BJ (cell line): ENCODE data around the gene SPAG17. TPM values are rescaled to one million over a fixed set of nuclear protein-coding genes. Genes with fewer than 3 reads are reported as not detected.
A peak's percentile ranks its signal among the peaks of the same experiment; 100 is the strongest.

Experiments
- CTCF ChIA-PET: fragments of 350-600 bp; formaldehyde crosslinking; extraction: SDS; loops from one replicate; lab custom pipeline; 2021; ENCODE audit warnings: antibody characterized with exemption, inconsistent platforms; lab: Yijun Ruan, JAX
- POLR2A ChIA-PET: fragments of 300-600 bp; sonication (Branson Sonifier 250); formaldehyde crosslinking; extraction: SDS; loops from one replicate; lab custom pipeline; 2021; ENCODE audit warnings: antibody characterized with exemption; lab: Charles Lee
- DNase-seq: peaks from one replicate; pipeline ENCODE4 v3.0.0-alpha.2; 2011; ENCODE audit warnings: low read depth
- H3K27me3 ChIP-seq: 2 replicates; pipeline ENCODE4 v1.6.0; 2011; ENCODE audit warnings: low read length; ENCODE audit not compliant: control insufficient read depth, insufficient read depth
- H3K36me3 ChIP-seq: 2 replicates; pipeline ENCODE4 v1.5.1; 2011; ENCODE audit warnings: low read length; ENCODE audit not compliant: control insufficient read depth, insufficient read depth
- H3K4me3 ChIP-seq: 2 replicates; pipeline ENCODE4 v1.5.1; 2011; ENCODE audit warnings: low read depth, mild to moderate bottlenecking, control low read depth, low read length
- polyA plus RNA-seq: library from polyadenylated mRNA; depleted of rRNA; stranded (reverse); fragments of >200 nt; gene quantifications from 2 replicates; pipeline ENCODE4 v1.2.3, GENCODE V29; 2011
- TF ChIP-seq, protein P1 (sequence below): IDR thresholded peaks from 2 replicates; pipeline ENCODE4 v1.5.1; 2011; ENCODE audit warnings: low read depth, mild to moderate bottlenecking, control low read depth, inconsistent platforms, low read length, moderate library complexity; ENCODE audit not compliant: insufficient read depth

The SPAG17 gene
- polyA plus RNA-seq, 1 experiment, result 0.09 TPM

GRCh38 chr1:118013938-118014337 lies 171.1 kb downstream of the SPAG17 start:
- no peak overlapping the region for H3K4me3 ChIP-seq
- CTCF ChIA-PET, result no interaction called here
- no peak for DNase-seq
- TF ChIP-seq, protein P1, sequence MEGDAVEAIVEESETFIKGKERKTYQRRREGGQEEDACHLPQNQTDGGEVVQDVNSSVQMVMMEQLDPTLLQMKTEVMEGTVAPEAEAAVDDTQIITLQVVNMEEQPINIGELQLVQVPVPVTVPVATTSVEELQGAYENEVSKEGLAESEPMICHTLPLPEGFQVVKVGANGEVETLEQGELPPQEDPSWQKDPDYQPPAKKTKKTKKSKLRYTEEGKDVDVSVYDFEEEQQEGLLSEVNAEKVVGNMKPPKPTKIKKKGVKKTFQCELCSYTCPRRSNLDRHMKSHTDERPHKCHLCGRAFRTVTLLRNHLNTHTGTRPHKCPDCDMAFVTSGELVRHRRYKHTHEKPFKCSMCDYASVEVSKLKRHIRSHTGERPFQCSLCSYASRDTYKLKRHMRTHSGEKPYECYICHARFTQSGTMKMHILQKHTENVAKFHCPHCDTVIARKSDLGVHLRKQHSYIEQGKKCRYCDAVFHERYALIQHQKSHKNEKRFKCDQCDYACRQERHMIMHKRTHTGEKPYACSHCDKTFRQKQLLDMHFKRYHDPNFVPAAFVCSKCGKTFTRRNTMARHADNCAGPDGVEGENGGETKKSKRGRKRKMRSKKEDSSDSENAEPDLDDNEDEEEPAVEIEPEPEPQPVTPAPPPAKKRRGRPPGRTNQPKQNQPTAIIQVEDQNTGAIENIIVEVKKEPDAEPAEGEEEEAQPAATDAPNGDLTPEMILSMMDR, result no peak
- POLR2A ChIA-PET, result no interaction called here
- H3K36me3 ChIP-seq, result no peaks in the 10 kb centered on the region
- no peaks in the 10 kb centered on the region for H3K27me3 ChIP-seq

GRCh38 chr1:118013336-118013735 lies 171.7 kb downstream of the SPAG17 start:
- TF ChIP-seq, protein P1, result no peak
- no peaks in the 10 kb centered on the region for H3K27me3 ChIP-seq
- ChIA-PET CTCF (interaction anchor here (1.1 kb wide), 1 partner anchor 24 kb away, joined by 3 read pairs; no protein-coding TSS in a partner anchor), POLR2A (no interaction called here)
- DNase-seq, result no peak
- H3K4me3 ChIP-seq, result no peak overlapping the region
- H3K36me3 ChIP-seq, result no peaks in the 10 kb centered on the region

GRCh38 chr1:118012515-118013124 lies 172.4 kb downstream of the SPAG17 start:
- Histone ChIP-seq H3K4me3 (no peak overlapping the region), H3K36me3 (no peaks in the 10 kb centered on the region), H3K27me3 (no peaks in the 10 kb centered on the region)
- POLR2A ChIA-PET, result no interaction called here
- TF ChIP-seq, protein P1, result no peak
- CTCF ChIA-PET, result interaction anchor here (1.1 kb wide), 1 partner anchor 23 kb away, joined by 3 read pairs; no protein-coding TSS in a partner anchor
- peak; percentile 9 for DNase-seq

DNA sequence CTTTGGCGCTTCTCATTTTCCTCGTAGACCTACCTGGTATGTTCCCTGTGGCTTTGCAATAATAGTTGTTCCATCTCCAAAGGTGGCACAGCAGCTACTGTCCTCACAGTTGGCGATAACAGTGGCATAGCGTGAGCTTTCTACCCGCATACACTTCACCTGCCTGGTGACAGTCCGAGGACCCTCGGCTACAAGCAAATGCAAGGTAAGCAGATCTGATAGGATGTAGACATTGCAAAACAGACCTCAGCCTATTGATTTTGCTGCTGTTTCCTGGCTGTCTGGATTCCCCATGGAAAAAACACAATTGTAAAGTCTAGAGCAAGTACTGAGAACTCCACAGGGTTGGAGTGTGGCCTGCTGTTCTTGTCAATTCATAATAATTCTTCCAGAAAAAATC lies 177.0 kb downstream of the SPAG17 start:
- H3K27me3 ChIP-seq, result no peaks in the 10 kb centered on the region
- TF ChIP-seq, protein P1, result no peak
- no peaks in the 10 kb centered on the region for H3K36me3 ChIP-seq
- no peak for DNase-seq
- ChIA-PET CTCF (no interaction called here), POLR2A (no interaction called here)
- H3K4me3 ChIP-seq, result no peak overlapping the region

DNA sequence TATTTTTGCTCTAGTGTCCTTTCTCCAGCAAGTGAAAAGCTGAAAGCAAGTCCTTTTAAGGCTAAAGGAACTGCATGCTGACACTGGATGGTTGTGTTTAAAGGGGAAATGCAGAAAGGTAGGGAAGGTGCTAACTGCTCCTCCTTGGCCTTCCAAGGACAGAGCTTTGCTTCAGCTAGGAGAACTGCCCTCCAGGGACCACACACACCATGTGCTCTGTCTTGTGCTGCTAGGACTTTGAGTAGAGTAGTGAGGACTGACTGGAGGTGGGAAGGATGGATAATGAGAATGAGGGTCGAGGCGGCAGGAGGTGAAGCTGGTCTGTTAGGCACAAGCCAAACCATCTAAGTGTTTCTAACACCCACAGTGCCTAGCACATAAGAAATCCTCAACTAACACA lies 177.6 kb downstream of the SPAG17 start:
- Histone ChIP-seq H3K4me3 (no peak overlapping the region), H3K36me3 (no peaks in the 10 kb centered on the region), H3K27me3 (no peaks in the 10 kb centered on the region)
- TF ChIP-seq, protein P1, result no peak
- ChIA-PET CTCF (no interaction called here), POLR2A (no interaction called here)
- DNase-seq, result no peak
